Large intestine (tissue), 3 donors: Measurements from ENCODE around the gene SYN1. TPM values are rescaled to one million over a fixed set of nuclear protein-coding genes. Genes with fewer than 3 reads are reported as not detected.

Source experiments
- DNase-seq, 2 donors: peaks; one replicate each; pipeline versions ENCODE4 v3.0.0 to v3.0.0-alpha.2; 2013
- H3K27ac ChIP-seq: one replicate; pipeline ENCODE4 v1.5.1; 2013; ENCODE audit warnings: low read length
- H3K27me3 ChIP-seq: 2 replicates; pipeline ENCODE4 v1.6.1; 2013; ENCODE audit warnings: low read length; ENCODE audit not compliant: control insufficient read depth, insufficient read depth
- H3K36me3 ChIP-seq: 2 replicates; pipeline ENCODE4 v1.6.1; 2013; ENCODE audit warnings: low read length; ENCODE audit not compliant: control insufficient read depth, insufficient read depth
- H3K4me1 ChIP-seq: one replicate; pipeline ENCODE4 v1.6.1; 2013; ENCODE audit warnings: low read length; ENCODE audit not compliant: control insufficient read depth, insufficient read depth
- H3K4me3 ChIP-seq: one replicate; pipeline ENCODE4 v1.5.1; 2013; ENCODE audit warnings: low read length
- H3K9me3 ChIP-seq: one replicate; pipeline ENCODE4 v1.6.1; 2013; ENCODE audit warnings: mild to moderate bottlenecking, low read depth, low read length, moderate library complexity; ENCODE audit not compliant: control insufficient read depth
- WGBS: methylation state at CpG from one replicate; pipeline ENCODE4 v1.1.5; 2013; ENCODE audit warnings: low lambda C conversion rate; ENCODE audit not compliant: insufficient coverage; 5-methylcytosine and 5-hydroxymethylcytosine counted together
- polyA plus RNA-seq: library from polyadenylated mRNA; unstranded; fragments of 120-200 nt; gene quantifications from one replicate; pipeline ENCODE4 v1.2.1, GENCODE V29; 2013

Gene SYN1
- polyA plus RNA-seq, 1 donor = 5.7 TPM

DNA sequence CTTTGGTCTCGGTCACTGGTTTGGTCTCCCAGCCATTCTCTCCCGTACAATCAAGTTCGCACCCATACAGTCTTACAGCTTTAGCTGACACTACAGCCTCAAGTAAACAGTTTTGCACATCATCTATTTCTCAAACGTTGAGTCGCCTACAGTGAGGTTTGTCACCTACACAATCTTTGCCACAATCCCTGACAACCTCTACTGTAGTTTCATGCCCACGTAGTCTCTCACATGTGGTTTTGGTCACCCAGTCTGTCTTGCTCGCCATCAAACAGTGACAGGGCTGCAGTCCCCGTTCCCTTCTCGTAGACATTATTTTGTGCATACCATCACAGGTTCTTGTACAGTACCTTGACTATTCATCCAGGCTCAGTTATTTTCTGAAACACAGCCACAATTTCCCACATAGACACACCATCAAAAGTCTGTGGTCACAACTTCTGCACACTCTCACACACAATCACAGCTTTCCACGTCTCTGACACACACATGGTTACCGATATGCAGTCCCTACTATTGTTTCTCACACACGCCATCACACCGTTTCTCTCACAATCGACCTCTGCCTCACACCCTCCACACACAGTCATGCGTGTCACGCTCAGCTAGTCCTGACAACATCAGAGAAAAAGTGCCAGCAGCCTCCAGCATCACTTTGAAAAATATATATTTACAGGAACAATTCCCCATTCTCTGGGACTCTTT is 15.4 kb upstream of the SYN1 start:
- Histone ChIP-seq H3K9me3 (no peaks in the 10 kb centered on the region), H3K27ac (no peak overlapping the region), H3K4me1 (peaks cover 2% of the 10 kb centered on the region), H3K36me3 (peaks cover 33% of the 10 kb centered on the region), H3K27me3 (no peaks in the 10 kb centered on the region), H3K4me3 (no peak overlapping the region)
- WGBS = no CpG with 5 or more reads among the region's 16 CpGs
- DNase-seq = no peak

DNA sequence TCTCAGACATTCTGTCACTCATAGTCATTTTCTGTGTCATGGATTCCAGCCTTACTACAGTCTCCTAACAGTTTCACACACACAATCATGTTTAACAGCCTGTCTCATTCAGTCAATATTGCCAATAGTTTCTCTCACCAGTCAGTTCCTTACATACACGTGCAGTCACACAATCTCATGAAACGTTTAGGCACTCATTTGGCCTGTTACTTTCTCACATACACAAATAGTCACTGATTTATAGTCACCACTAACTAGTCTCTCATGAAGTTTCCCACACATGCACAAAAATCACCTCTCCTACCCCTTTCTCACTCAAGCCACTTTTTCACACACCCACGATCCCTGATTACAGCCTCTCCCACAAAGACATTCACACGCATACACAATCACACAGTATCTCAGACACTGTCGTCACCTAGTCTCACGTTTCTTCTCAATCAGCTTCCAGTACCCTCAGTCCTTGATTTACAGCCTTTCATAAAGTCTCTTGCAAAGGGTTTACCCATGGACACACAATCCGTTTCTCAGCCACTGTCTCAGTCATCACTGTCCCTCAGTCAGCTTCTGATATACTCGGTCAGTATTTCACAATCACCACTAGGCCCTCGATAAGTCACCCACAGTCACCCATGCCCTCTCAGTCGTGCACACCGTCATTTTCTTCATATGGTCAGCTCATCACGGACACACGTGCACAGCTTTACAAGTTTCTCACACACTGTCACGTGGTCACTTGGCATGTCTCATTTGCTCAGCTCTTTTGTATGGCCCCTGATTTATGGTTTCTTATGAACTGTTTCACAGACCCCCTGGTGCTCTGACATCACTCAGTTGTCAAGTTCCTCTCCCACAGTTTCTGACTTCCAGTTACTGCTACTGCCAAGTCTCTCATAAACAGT is 14.3 kb upstream of the SYN1 start:
- H3K27me3 ChIP-seq = no peaks in the 10 kb centered on the region

DNA sequence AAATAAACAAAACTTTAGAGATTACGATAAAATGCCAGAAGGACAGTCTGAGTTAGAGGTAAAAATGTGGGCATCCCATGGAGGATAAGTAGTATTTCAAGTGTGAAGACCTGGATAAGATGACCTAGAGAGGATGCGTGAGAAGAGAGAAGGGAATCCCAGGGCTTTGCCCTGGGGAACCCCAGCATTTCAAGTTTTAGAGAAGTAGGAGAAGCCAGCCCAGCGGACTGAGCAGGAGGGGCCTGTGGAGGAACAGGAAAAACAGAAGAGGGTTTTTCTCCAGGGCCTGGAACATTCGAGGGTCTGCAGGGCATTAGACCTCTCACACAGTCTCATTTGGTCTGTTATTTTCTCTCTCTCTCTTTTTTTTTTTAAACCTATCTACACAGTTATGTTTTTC is 13.0 kb upstream of the SYN1 start:
- H3K36me3 ChIP-seq = peaks cover 19% of the 10 kb centered on the region
- no peaks in the 10 kb centered on the region for H3K27me3 ChIP-seq
- no peak overlapping the region for H3K4me3 ChIP-seq
- no peaks in the 10 kb centered on the region for H3K9me3 ChIP-seq
- no CpG with 5 or more reads among the region's 4 CpGs for WGBS
- H3K27ac ChIP-seq = no peak overlapping the region
- DNase-seq = no peak
- H3K4me1 ChIP-seq = peaks cover 2% of the 10 kb centered on the region

More for the DNA sequence above, 14.3 kb upstream of the SYN1 start:
- Histone ChIP-seq H3K4me3 (no peak overlapping the region), H3K27ac (no peak overlapping the region), H3K36me3 (peaks cover 27% of the 10 kb centered on the region), H3K4me1 (peaks cover 2% of the 10 kb centered on the region), H3K9me3 (no peaks in the 10 kb centered on the region)
- 80% methylated on average over 1 of the region's 14 CpGs for WGBS
- DNase-seq = no peak

DNA sequence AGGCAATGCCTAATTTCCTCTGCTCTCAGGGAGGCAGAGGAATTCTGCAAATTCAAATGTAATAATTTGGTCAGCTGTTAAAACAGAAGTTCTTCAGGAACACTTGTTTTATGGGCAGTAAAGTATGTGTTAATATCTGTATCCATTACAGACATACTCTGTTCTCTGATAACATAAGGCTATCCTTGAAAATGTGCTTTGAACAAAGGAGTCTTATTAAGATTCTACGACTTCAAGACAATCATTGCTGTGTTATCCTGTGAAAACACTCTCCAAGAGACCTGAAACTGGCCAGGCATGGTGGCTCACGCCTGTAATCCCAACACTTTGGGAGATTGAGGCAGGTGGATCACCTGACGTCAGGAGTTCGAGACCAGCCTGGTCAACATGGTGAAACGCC is 12.0 kb upstream of the SYN1 start:
- Histone ChIP-seq H3K27me3 (no peaks in the 10 kb centered on the region), H3K9me3 (no peaks in the 10 kb centered on the region), H3K27ac (no peak overlapping the region), H3K36me3 (peaks cover 11% of the 10 kb centered on the region), H3K4me1 (no peaks in the 10 kb centered on the region), H3K4me3 (no peak overlapping the region)
- no CpG with 5 or more reads among the region's 5 CpGs for WGBS
- DNase-seq = no peak

DNA sequence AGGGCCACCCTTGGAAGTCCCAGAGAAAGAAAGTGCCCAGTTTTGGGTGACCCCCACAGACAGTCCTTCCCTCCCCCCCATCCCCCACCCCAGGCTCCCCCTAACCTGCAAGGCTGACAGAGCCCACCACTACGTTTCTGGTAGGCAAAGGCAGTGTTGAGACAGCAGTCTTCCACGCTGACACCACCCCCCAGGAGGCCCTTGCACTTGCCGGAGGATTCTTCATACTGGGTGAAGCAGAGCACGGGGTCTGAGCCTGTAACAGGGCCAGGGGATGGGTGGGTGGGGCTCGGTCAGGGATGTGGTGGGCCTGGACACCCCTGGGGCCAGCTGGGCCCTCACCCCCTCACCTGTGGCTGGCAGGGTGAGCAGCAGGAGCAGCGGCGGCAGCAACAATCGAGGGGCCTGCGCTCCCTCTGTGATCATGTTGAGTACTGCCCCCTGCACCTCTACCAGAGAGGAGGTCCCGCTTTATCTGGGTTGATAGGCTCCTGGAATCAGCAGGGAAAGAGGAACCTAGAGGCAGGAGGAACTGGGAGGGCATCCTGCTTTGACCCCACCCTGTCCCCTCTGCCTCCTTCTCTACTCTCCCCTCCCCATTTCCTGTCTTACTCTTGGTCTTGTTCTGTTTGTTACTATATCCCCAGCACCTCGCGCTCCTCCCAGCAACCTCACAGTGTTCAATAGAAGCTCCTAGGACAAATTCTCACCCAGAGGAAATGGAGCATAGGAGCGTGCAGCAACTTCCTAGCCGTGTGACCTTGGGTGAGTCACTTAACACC is 10.0 kb upstream of the SYN1 start, which contains the start of gene CFP:
CFP (minus strand) TSS at position 512 of the 782 bp plus-strand sequence; CDS start at position 426, 86 bp downstream.
- no peaks in the 10 kb centered on the region for H3K9me3 ChIP-seq
- H3K36me3 ChIP-seq = peaks cover under 1% of the 10 kb centered on the region
- DNase-seq = no peak
- no CpG with 5 or more reads among the region's 14 CpGs for WGBS
- no peak within 1 kb of the TSS for H3K4me3 ChIP-seq
- H3K4me1 ChIP-seq = no peaks in the 10 kb centered on the region
- H3K27me3 ChIP-seq = no peaks in the 10 kb centered on the region
- no peak within 1 kb of the TSS for H3K27ac ChIP-seq

DNA sequence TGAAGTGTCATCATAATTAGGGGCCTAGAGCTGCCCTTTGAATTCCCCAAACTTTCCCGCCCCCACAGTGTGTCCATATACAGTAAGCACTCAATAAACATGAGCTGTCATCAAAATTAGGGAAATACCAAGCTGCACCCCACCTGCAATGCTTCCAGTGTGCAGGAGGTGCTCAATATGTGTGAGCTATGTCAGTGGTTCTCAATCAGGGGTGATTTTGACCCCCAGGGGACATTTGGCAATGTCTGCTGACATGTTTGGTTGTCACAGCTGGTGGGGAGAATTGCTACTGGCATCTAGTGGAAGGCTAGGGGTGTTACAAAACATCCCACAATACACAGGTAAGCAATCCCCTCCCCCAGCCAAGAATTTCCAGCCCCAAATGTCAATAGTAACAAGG is 9.3 kb upstream of the SYN1 start:
- Histone ChIP-seq H3K9me3 (no peaks in the 10 kb centered on the region), H3K4me1 (peaks cover 1% of the 10 kb centered on the region), H3K27ac (no peak overlapping the region), H3K36me3 (no peaks in the 10 kb centered on the region), H3K27me3 (no peaks in the 10 kb centered on the region), H3K4me3 (no peak overlapping the region)
- no CpG with 5 or more reads among the region's 1 CpG for WGBS
- no peak for DNase-seq

DNA sequence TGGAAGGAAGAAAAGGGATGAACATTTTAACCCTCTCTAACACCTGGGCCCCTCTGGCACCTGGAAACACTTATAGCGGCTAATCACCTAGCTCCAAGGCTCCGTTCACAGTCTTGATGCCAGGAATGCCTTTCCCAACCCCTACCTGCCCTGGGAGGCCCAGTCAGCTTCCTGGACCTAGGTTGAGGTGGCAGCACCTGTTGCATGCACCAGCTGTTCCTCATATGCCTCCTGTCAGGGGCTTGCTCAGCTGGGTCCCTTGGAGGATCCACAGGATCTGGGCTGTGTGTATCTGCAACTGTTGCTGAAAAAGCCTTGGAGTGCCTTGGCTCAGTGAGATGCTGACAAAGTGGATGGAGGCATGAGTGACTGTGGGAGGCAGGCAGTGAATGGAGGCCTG is 5.7 kb upstream of the SYN1 start:
- Histone ChIP-seq H3K4me1 (peaks cover 6% of the 10 kb centered on the region), H3K27me3 (peaks cover 11% of the 10 kb centered on the region), H3K4me3 (no peak overlapping the region), H3K27ac (no peak overlapping the region), H3K9me3 (no peaks in the 10 kb centered on the region), H3K36me3 (no peaks in the 10 kb centered on the region)
- no peak for DNase-seq
- no CpG with 5 or more reads among the region's 2 CpGs for WGBS

DNA sequence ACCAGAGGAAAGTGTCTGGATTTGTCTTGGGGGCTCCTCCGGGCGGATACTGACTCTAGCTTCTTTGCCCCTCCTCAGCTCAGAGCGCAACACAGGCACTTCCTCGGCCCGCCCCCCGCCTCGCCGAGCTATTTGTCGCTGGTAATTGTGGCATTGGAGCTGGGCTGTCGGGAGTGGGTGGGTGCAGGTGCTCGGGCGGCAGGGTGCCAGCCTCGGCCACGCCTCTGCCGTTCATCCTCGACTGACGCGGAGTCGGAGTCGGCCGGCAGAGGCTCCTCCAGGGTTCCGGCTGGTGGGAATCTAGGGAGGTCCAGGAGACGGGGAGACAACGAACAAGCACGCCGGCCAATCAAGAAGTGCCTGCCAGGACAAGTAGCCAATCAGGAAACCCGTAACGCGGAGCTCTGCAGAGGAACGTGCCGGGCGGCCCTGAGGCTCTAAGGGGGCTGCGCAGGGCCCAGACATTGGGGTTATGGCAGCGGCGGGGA is 3.9 kb upstream of the SYN1 start:
- Histone ChIP-seq H3K27ac (no peak overlapping the region), H3K9me3 (no peaks in the 10 kb centered on the region), H3K36me3 (no peaks in the 10 kb centered on the region), H3K27me3 (peaks cover 18% of the 10 kb centered on the region), H3K4me3 (no peak overlapping the region), H3K4me1 (peaks cover 6% of the 10 kb centered on the region)
- no CpG with 5 or more reads among the region's 35 CpGs for WGBS
- peak; percentile 36 to 60 for DNase-seq

DNA sequence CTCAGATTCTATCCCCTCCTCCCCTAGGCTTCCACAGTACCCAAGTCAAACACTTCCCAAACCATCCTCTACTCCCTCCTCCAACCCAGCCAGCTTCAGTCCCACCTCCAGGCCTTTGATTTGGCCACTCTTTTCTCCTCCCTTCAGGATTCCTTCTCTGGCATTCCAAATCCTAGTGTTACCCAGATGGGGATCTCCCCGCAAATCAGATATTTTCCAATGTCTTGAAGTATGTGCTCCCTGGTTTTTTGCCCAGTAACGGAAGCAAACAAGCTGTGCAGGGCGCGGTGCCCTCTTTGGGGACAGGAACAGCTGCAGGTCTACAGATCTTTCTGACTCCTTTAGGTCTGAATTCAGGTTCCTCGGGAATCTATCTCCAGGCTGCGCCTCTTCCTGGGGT is 2.2 kb upstream of the SYN1 start:
- no CpG with 5 or more reads among the region's 6 CpGs for WGBS
- no peak for DNase-seq

DNA sequence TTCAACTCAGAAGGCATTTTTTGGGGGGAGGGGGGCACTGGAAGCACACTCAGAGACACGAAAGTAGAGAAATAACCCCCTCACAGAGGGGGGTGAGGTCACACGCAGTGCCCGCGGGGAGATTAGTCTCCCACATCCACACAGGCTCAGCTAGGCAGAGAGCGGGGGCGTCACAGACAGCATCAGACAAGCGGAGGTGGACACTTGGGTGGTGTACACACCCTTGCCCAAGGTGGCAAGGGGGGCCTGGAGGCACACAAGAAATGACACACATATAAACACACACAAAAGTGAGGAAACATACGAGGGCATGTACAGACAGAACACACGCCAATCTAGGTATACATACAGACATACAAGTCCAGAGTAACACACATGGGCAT is 637 bp upstream of the SYN1 start:
- WGBS = no CpG with 5 or more reads among the region's 9 CpGs
- peaks cover 18% of the 10 kb centered on the region for H3K27me3 ChIP-seq
- H3K9me3 ChIP-seq = no peaks in the 10 kb centered on the region
- no peak overlapping the region for H3K4me3 ChIP-seq
- H3K27ac ChIP-seq = no peak overlapping the region
- no peaks in the 10 kb centered on the region for H3K36me3 ChIP-seq
- DNase-seq = no peak
- peaks cover 6% of the 10 kb centered on the region for H3K4me1 ChIP-seq

More for the DNA sequence above, 2.2 kb upstream of the SYN1 start:
- Histone ChIP-seq H3K27me3 (peaks cover 18% of the 10 kb centered on the region), H3K36me3 (no peaks in the 10 kb centered on the region), H3K4me3 (no peak overlapping the region), H3K9me3 (no peaks in the 10 kb centered on the region), H3K27ac (no peak overlapping the region), H3K4me1 (peaks cover 6% of the 10 kb centered on the region)
